Mesenchymal stem cell (in vitro differentiated cells and primary cell): Measurements from ENCODE around the gene GIGYF2.
A peak's percentile ranks its signal among the peaks of the same experiment; 100 is the strongest.

Experiments used
- DNase-seq: peaks from one replicate; pipeline ENCODE4 v3.0.0-alpha.2; 2013
- H2AFZ ChIP-seq: one replicate; pipeline ENCODE4 v1.6.1; 2013; ENCODE audit warnings: low read depth, mild to moderate bottlenecking, control low read depth, inconsistent platforms, low read length, moderate library complexity
- H2AK5ac ChIP-seq: 2 replicates; pipeline ENCODE4 v1.6.1; 2013; ENCODE audit warnings: low read length, moderate library complexity, mild to moderate bottlenecking, inconsistent platforms; ENCODE audit not compliant: severe bottlenecking
- H2BK120ac ChIP-seq: one replicate; pipeline ENCODE4 v1.6.1; 2013; ENCODE audit warnings: low read depth, mild to moderate bottlenecking, inconsistent platforms, low read length, moderate library complexity
- H2BK12ac ChIP-seq, 2 experiments: one replicate each; pipeline ENCODE4 v1.6.1; 2013; ENCODE audit warnings: inconsistent platforms in 2 of 2, low read length in 2 of 2, mild to moderate bottlenecking in 2 of 2, moderate library complexity in 2 of 2, control low read depth in 1 of 2
- H2BK15ac ChIP-seq: one replicate; pipeline ENCODE4 v1.6.1; 2013; ENCODE audit warnings: mild to moderate bottlenecking, low read depth, inconsistent platforms; ENCODE audit not compliant: poor library complexity, severe bottlenecking
- H2BK5ac ChIP-seq: 2 replicates; pipeline ENCODE4 v1.6.1; 2013; ENCODE audit warnings: low read depth, mild to moderate bottlenecking, low read length, control low read depth, inconsistent platforms; ENCODE audit not compliant: poor library complexity, severe bottlenecking
- H3K14ac ChIP-seq, 2 experiments: one replicate each; pipeline ENCODE4 v1.6.1; 2013; ENCODE audit warnings: inconsistent platforms in 2 of 2, low read length in 2 of 2, control low read depth in 1 of 2, mild to moderate bottlenecking in 1 of 2, moderate library complexity in 1 of 2
- H3K18ac ChIP-seq, 2 experiments: one replicate each; pipeline ENCODE4 v1.6.1; 2013; ENCODE audit warnings: inconsistent platforms in 2 of 2, low read length in 2 of 2, control low read depth in 1 of 2, low read depth in 1 of 2, mild to moderate bottlenecking in 1 of 2
- H3K23ac ChIP-seq, 2 experiments: one replicate each; pipeline ENCODE4 v1.6.1; 2013; ENCODE audit warnings: inconsistent platforms in 2 of 2, low read length in 2 of 2, mild to moderate bottlenecking in 2 of 2, moderate library complexity in 2 of 2, control low read depth in 1 of 2
- H3K27ac ChIP-seq: 2 replicates; pipeline ENCODE4 v1.5.1; 2013; ENCODE audit warnings: mild to moderate bottlenecking, moderate library complexity, low read length, control low read depth, inconsistent platforms; ENCODE audit not compliant: poor library complexity, severe bottlenecking
- H3K27me3 ChIP-seq, 2 experiments: 2 replicates each; pipeline versions ENCODE4 v1.6.1 to v1.7.0; 2013; ENCODE audit warnings: low read length in 2 of 2, mild to moderate bottlenecking in 2 of 2, moderate library complexity in 2 of 2, control low read depth in 1 of 2, inconsistent platforms in 1 of 2; ENCODE audit not compliant: control insufficient read depth in 1 of 2, insufficient read depth in 1 of 2
- H3K36me3 ChIP-seq, 2 experiments: 2 replicates each; pipeline versions ENCODE4 v1.6.1 to v1.7.0; 2013; ENCODE audit warnings: low read length in 2 of 2, control low read depth in 1 of 2, inconsistent platforms in 1 of 2, low read depth in 1 of 2, mild to moderate bottlenecking in 1 of 2; ENCODE audit not compliant: insufficient read depth in 2 of 2, control insufficient read depth in 1 of 2
- H3K4ac ChIP-seq, 2 experiments: one replicate each; pipeline ENCODE4 v1.6.1; 2013; ENCODE audit warnings: inconsistent platforms in 2 of 2, low read length in 2 of 2, mild to moderate bottlenecking in 2 of 2, moderate library complexity in 2 of 2, control low read depth in 1 of 2, low read depth in 1 of 2
- H3K4me1 ChIP-seq: 2 replicates; pipeline ENCODE4 v1.6.1; 2013; ENCODE audit warnings: low read depth, low read length, control low read depth; ENCODE audit not compliant: control insufficient read depth, insufficient read depth
- H3K4me2 ChIP-seq: 2 replicates; pipeline ENCODE4 v1.6.1; 2013; ENCODE audit warnings: low read length, mild to moderate bottlenecking, inconsistent platforms; ENCODE audit not compliant: poor library complexity, severe bottlenecking
- H3K4me3 ChIP-seq, 2 experiments: 2 replicates each; pipeline versions ENCODE4 v1.5.1 to v1.7.0; 2013; ENCODE audit warnings: low read length in 2 of 2, mild to moderate bottlenecking in 2 of 2, control low read depth in 1 of 2, low read depth in 1 of 2; ENCODE audit not compliant: insufficient read depth in 1 of 2
- H3K79me1 ChIP-seq: replicated peaks from 2 replicates; pipeline ENCODE4 v1.6.1; 2013; ENCODE audit warnings: mild to moderate bottlenecking, control low read depth, low read length, inconsistent platforms; ENCODE audit not compliant: poor library complexity, severe bottlenecking
- H3K9ac ChIP-seq: 2 replicates; pipeline ENCODE4 v1.7.0; 2013; ENCODE audit warnings: mild to moderate bottlenecking, low read length, moderate library complexity
- H3K9me3 ChIP-seq: 2 replicates; pipeline ENCODE4 v1.7.0; 2013; ENCODE audit warnings: mild to moderate bottlenecking, low read length; ENCODE audit not compliant: control insufficient read depth
- H4K8ac ChIP-seq: one replicate; pipeline ENCODE4 v1.6.1; 2013; ENCODE audit warnings: inconsistent platforms, mild to moderate bottlenecking, low read length, moderate library complexity
- H4K91ac ChIP-seq: one replicate; pipeline ENCODE4 v1.6.1; 2013; ENCODE audit warnings: mild to moderate bottlenecking, low read length, inconsistent platforms
- WGBS: methylation state at CpG from one replicate; pipeline ENCODE4 v1.1.7; 2013; ENCODE audit warnings: mixed read lengths; 5-methylcytosine and 5-hydroxymethylcytosine counted together

The GIGYF2 gene

DNA sequence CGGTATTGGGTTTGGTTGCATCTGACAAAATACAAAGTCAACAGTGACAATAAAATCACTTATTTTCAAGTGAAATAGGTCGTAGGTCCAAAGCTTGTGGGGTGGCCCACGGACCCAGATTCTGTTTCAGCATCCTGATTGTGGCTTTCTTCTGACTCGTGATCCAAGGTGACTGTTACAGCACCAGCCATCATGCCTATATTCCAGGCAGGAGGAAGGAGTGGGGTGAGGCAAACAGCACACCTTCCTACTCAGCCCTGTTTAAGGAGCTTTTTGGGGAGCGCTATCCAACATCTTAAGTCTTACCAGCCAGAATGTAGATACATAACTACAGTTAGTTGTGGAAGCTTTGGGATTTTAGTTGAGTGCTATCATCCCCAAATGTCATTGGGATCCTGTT lies 164.2 kb downstream of the GIGYF2 start:
- H3K4me2 ChIP-seq: no peak overlapping the region
- peaks cover 27 to 65% of the 10 kb centered on the region in 2 experiments for H3K36me3 ChIP-seq
- H4K8ac ChIP-seq: no peak overlapping the region
- no peak overlapping the region for H4K91ac ChIP-seq
- H2AFZ ChIP-seq: no peak overlapping the region
- H3K4ac ChIP-seq: no peak overlapping the region
- no peaks in the 10 kb centered on the region for H3K9me3 ChIP-seq
- no peak overlapping the region for H2BK15ac ChIP-seq
- DNase-seq: no peak
- no peaks in the 10 kb centered on the region for H3K27me3 ChIP-seq
- no peak overlapping the region for H3K14ac ChIP-seq
- H3K79me1 ChIP-seq: peaks cover 20% of the 10 kb centered on the region
- 96% methylated on average over 4 of the region's 5 CpGs for WGBS
- no peak overlapping the region for H3K4me3 ChIP-seq
- H2AK5ac ChIP-seq: peak overlapping the region; percentile 54
- no peak overlapping the region for H2BK5ac ChIP-seq
- no peak overlapping the region for H3K9ac ChIP-seq
- H3K18ac ChIP-seq: no peak overlapping the region
- H2BK12ac ChIP-seq: no peak overlapping the region
- no peak overlapping the region for H3K27ac ChIP-seq
- H3K23ac ChIP-seq: no peak overlapping the region
- peaks cover 22% of the 10 kb centered on the region for H3K4me1 ChIP-seq
- H2BK120ac ChIP-seq: no peak overlapping the region

DNA sequence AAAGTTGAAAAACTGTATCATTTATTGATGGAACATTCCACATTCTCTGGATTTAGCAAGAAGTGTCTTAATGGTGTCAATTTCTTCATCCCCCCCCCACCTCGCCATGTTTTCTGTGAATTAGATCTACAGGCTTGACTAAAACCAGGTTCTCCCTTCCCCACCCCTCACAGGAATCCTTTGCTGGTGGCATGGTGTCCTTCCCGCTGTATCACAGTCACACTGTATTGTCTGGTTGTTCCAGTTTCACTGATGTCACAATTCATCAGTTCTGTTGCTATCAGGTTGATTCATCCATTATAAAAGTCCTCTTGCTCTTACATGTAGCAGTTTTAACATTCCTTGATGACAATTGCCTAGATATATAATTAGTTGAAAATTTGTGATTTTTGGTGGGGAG lies 166.9 kb downstream of the GIGYF2 start:
- Histone ChIP-seq H3K18ac (no peak overlapping the region), H4K8ac (no peak overlapping the region), H3K14ac (no peak overlapping the region), H3K4me3 (no peak overlapping the region), H3K4ac (no peak overlapping the region), H2AK5ac (no peak overlapping the region), H2BK120ac (no peak overlapping the region), H2AFZ (no peak overlapping the region), H3K36me3 (peaks cover 14 to 38% of the 10 kb centered on the region in 2 experiments), H3K27me3 (no peaks in the 10 kb centered on the region), H2BK12ac (no peak overlapping the region), H3K23ac (no peak overlapping the region), H3K9ac (no peak overlapping the region), H2BK15ac (no peak overlapping the region), H3K4me1 (peaks cover 11% of the 10 kb centered on the region), H3K9me3 (no peaks in the 10 kb centered on the region), H3K27ac (no peak overlapping the region), H3K4me2 (no peak overlapping the region), H4K91ac (no peak overlapping the region), H2BK5ac (no peak overlapping the region), H3K79me1 (peaks cover 17% of the 10 kb centered on the region)
- 97% methylated on average over 2 of the region's 2 CpGs for WGBS
- no peak for DNase-seq

- Histone ChIP-seq H2BK5ac (no peak overlapping the region), H3K27me3 (no peaks in the 10 kb centered on the region), H3K18ac (no peak overlapping the region), H3K27ac (no peak overlapping the region), H3K4ac (no peak overlapping the region), H3K14ac (no peak overlapping the region), H2BK12ac (no peak overlapping the region), H4K91ac (no peak overlapping the region), H4K8ac (no peak overlapping the region), H3K4me2 (no peak overlapping the region), H3K36me3 (peaks cover 11 to 28% of the 10 kb centered on the region in 2 experiments), H2BK120ac (no peak overlapping the region), H2BK15ac (no peak overlapping the region), H3K4me3 (no peak overlapping the region), H3K9ac (no peak overlapping the region), H3K9me3 (no peaks in the 10 kb centered on the region), H3K23ac (no peak overlapping the region), H3K79me1 (peaks cover 9% of the 10 kb centered on the region), H2AK5ac (no peak overlapping the region), H2AFZ (no peak overlapping the region), H3K4me1 (peaks cover 7% of the 10 kb centered on the region)
- no CpG with 5 or more reads among the region's 1 CpG for WGBS
- no peak for DNase-seq
Observed at GRCh38 chr2:232865165-232865564, 168.0 kb downstream of the GIGYF2 start.

DNA sequence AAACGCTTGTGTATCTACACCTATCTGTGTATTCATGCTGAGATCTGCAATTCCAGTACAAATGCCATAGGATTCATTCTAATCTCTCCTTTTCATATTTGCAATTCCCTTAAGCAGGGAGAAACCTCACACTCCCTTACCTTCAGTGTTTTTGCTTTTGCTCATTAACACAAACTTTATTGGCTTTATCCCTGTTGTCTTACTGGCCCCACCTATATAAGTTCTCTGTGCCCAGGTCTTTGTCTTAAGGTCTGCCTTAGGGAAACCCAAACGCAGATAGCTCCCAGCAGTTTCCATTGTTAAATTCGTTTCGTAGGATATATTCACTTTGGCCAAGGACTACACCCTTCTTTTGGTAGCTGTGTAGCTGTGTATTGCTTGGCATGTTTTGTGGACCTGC lies 169.0 kb downstream of the GIGYF2 start:
- H4K91ac ChIP-seq: no peak overlapping the region
- no peak overlapping the region for H3K4me3 ChIP-seq
- H2BK15ac ChIP-seq: no peak overlapping the region
- no peak overlapping the region for H2BK5ac ChIP-seq
- no peak overlapping the region for H3K4me2 ChIP-seq
- no peak overlapping the region for H4K8ac ChIP-seq
- H3K18ac ChIP-seq: no peak overlapping the region
- peaks cover 18 to 21% of the 10 kb centered on the region in 2 experiments for H3K36me3 ChIP-seq
- peaks cover 9% of the 10 kb centered on the region for H3K79me1 ChIP-seq
- H3K14ac ChIP-seq: no peak overlapping the region
- no peak overlapping the region for H3K27ac ChIP-seq
- no peaks in the 10 kb centered on the region for H3K9me3 ChIP-seq
- no peak overlapping the region for H2AFZ ChIP-seq
- WGBS: 94% methylated on average over 4 of the region's 4 CpGs
- H3K27me3 ChIP-seq: no peaks in the 10 kb centered on the region
- H3K9ac ChIP-seq: no peak overlapping the region
- H2AK5ac ChIP-seq: no peak overlapping the region
- H3K23ac ChIP-seq: no peak overlapping the region
- H3K4me1 ChIP-seq: peaks cover 3% of the 10 kb centered on the region
- no peak for DNase-seq
- H2BK12ac ChIP-seq: no peak overlapping the region
- H3K4ac ChIP-seq: no peak overlapping the region
- H2BK120ac ChIP-seq: no peak overlapping the region
